ENCODE results near the gene NR5A2. TPM values are rescaled to one million over a fixed set of nuclear protein-coding genes. Genes with fewer than 3 reads are reported as not detected.

NR5A2 gene
- total RNA-seq, 6 donors from 2014 or later, result under 0.01 to 7.8 (median 2.1) TPM

DNA sequence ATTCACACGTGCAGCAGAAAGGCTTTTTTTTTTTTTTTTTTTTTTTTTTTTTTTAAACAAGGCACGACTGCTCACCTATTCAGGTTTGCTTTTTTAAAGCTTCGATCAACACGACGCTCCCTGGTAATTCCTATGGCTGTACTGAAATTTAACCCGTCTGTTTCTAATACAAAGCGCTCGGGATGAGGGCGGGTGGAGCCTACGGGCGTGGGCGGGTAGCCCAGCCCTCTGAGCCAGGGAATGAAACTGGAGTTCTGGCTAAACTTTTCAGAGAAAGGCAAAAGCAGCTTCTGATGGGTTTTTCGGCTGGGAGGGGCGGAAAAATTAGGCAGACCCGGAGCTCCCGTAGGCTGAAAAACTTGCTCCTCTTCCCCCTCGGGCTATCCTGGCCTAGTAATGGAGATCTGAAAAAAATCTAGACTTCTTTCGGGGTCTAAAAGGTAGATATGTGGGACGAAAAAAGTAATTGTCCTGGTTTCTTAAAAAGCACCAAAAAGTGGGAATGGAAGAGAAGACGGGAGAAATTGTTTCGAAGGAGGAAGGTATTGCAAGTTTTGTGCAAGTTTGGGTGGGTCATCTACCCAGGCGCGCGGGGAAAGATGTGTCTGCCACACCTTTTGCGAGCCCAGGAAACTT, 7.4 kb downstream of the NR5A2 start:
- no peak overlapping the region for H3K4me3 ChIP-seq
- no peaks in the 10 kb centered on the region for H3K9me3 ChIP-seq
- no peak overlapping the region for H3K27ac ChIP-seq
- DNase-seq (peak in 1 of 2 donors; percentile 43), ATAC-seq (ENCODE audit: low FRiP score in 2 of 2) (no peak)
- 19 to 26% methylated on average over 25 of the region's 25 CpGs for WGBS, 2 donors
- H3K36me3 ChIP-seq, result no peaks in the 10 kb centered on the region
- no peak for TF ChIP-seq EP300 (IDR thresholded peaks at IDR 0.05)
- TF ChIP-seq POLR2AphosphoS5 (IDR thresholded peaks at IDR 0.05), result no peak
- TF ChIP-seq POLR2A (IDR thresholded peaks at IDR 0.05), result no peak
- TF ChIP-seq, protein P1, sequence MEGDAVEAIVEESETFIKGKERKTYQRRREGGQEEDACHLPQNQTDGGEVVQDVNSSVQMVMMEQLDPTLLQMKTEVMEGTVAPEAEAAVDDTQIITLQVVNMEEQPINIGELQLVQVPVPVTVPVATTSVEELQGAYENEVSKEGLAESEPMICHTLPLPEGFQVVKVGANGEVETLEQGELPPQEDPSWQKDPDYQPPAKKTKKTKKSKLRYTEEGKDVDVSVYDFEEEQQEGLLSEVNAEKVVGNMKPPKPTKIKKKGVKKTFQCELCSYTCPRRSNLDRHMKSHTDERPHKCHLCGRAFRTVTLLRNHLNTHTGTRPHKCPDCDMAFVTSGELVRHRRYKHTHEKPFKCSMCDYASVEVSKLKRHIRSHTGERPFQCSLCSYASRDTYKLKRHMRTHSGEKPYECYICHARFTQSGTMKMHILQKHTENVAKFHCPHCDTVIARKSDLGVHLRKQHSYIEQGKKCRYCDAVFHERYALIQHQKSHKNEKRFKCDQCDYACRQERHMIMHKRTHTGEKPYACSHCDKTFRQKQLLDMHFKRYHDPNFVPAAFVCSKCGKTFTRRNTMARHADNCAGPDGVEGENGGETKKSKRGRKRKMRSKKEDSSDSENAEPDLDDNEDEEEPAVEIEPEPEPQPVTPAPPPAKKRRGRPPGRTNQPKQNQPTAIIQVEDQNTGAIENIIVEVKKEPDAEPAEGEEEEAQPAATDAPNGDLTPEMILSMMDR (IDR thresholded peaks at IDR 0.05), result no peak
- H3K27me3 ChIP-seq, result peaks cover 0 to 60% (median 27%) of the 10 kb centered on the region in 4 donors
- peaks cover 23 to 35% (median 25%) of the 10 kb centered on the region in 4 donors for H3K4me1 ChIP-seq

DNA sequence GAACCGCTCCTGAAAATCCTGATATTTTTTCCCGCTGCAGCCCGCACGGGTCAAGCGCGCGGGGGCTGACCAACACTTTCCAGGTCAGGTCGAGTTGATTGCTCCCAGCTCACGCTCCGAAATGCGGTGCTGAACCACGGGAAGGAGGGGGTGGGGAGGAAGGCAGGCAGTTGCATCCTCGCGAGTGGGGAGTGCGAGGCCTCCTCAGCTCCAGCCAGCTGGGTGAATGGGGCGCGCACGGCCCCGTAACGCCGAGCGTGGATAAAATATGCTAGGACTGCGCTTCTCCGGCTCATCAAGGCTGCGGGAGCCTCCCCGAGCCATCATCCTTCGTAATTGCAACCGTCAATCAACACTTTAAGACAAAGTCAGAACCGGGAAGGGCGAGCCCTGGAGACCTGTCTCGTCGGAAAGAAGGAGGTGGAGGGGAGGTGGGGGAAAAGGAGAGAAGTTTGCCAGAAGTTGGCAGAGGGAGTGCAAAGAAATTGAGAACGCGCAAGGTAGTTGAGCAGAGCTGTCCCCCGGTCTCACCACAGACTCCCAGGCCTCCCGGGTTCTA, 8.0 kb downstream of the NR5A2 start:
- peaks cover 26 to 39% (median 31%) of the 10 kb centered on the region in 4 donors for H3K4me1 ChIP-seq
- H3K27ac ChIP-seq, result no peak overlapping the region
- WGBS, 2 donors, result 12 to 15% methylated on average over 27 to 36 of the region's 36 CpGs
- no peaks in the 10 kb centered on the region for H3K9me3 ChIP-seq
- no peak overlapping the region for H3K4me3 ChIP-seq
- no peak for ATAC-seq (ENCODE audit: low FRiP score in 2 of 2)
- no peak for TF ChIP-seq POLR2A (IDR thresholded peaks at IDR 0.05)
- TF ChIP-seq, protein P1 (IDR thresholded peaks at IDR 0.05), result no peak
- no peak for TF ChIP-seq EP300 (IDR thresholded peaks at IDR 0.05)
- TF ChIP-seq POLR2AphosphoS5 (IDR thresholded peaks at IDR 0.05), result no peak
- peak in 1 of 2 donors; percentile 52 for DNase-seq
- no peaks in the 10 kb centered on the region for H3K36me3 ChIP-seq
- peaks cover 0 to 63% (median 30%) of the 10 kb centered on the region in 4 donors for H3K27me3 ChIP-seq

DNA sequence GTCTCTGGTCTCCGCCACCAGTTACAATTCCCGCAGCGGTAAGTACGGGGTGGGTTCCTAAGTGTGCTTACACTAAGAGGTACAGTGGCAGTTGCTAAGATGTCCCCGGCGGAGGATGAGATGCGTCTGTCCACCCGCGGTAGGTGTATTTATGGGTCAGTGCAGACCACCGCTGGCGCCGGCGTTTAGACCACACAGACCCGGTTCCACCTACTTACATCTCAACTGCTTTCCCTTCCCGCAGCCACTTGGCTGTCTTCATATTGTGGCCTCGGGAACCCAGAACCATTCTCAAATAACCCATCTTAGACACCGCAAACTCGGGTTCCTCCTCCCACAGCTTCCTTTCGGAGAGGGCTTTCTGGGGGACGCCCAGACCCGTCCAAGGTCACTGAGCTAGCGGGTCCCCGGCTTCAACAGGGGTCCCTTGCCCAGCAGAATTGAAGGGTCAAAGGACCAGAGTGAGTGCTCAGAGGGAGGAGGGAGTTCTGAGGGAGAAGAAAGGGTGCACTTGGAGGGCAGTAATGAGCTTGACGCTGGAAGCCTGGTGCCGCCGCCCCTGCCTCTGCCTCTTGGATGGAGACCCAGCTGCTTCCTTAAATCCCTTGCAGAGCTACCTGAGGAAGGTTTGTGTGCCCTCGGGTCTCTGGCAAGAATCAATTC, 8.6 kb downstream of the NR5A2 start:
- no peaks in the 10 kb centered on the region for H3K9me3 ChIP-seq
- no peak overlapping the region for H3K27ac ChIP-seq
- H3K27me3 ChIP-seq, result peaks cover 0 to 69% (median 34%) of the 10 kb centered on the region in 4 donors
- H3K36me3 ChIP-seq, result no peaks in the 10 kb centered on the region
- DNase-seq, result no peak
- TF ChIP-seq, protein P1 (IDR thresholded peaks at IDR 0.05), result no peak
- TF ChIP-seq EP300 (IDR thresholded peaks at IDR 0.05) (no peak), POLR2AphosphoS5 (IDR thresholded peaks at IDR 0.05) (no peak), POLR2A (IDR thresholded peaks at IDR 0.05) (no peak)
- no peak for ATAC-seq (ENCODE audit: low FRiP score in 2 of 2)
- 18 to 27% methylated on average over 20 to 26 of the region's 27 CpGs for WGBS, 2 donors
- no peak overlapping the region for H3K4me3 ChIP-seq
- H3K4me1 ChIP-seq, result peaks cover 26 to 45% (median 37%) of the 10 kb centered on the region in 4 donors

DNA sequence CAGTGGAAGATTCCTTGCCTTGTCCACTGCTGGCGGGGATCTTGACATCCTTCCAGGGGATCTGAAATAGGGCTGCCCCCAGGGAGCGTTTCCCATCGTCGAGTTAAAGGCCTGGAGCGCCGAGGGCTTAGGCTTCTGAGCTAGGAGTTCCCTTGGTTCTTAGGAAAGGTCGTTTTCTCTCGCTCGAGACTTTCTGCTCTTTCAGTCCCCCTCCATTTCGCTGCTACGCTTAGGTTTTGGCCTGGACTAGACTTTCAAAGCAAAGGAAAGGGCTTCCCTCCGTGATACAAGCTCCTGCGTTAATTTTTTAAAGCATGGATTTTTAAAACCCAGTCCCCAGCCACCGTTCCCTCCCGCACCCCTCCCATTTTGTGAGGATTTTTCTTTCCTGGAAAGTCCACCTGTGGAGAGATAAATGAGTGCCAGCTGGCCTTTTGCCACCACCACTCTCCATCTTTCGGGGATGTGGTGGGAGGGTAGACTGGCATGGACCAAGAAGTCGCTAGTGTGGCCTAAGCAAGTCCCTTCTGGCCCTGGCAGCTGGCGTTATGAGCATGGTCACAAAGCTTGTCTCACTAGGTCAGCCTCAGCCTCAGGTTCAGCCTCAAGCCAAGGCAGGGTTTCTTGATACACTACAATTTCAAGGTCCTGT, 9.2 kb downstream of the NR5A2 start:
- no peak for TF ChIP-seq POLR2AphosphoS5 (IDR thresholded peaks at IDR 0.05)
- TF ChIP-seq POLR2A (IDR thresholded peaks at IDR 0.05), result no peak
- TF ChIP-seq EP300 (IDR thresholded peaks at IDR 0.05), result no peak
- DNase-seq (no peak), ATAC-seq (ENCODE audit: low FRiP score in 2 of 2) (no peak)
- Histone ChIP-seq H3K27me3 (peaks cover 0 to 76% (median 38%) of the 10 kb centered on the region in 4 donors), H3K4me3 (no peak overlapping the region), H3K4me1 (peaks cover 26 to 49% (median 38%) of the 10 kb centered on the region in 4 donors), H3K27ac (no peak overlapping the region), H3K9me3 (no peaks in the 10 kb centered on the region), H3K36me3 (no peaks in the 10 kb centered on the region)
- WGBS, 2 donors, result 43 to 46% methylated on average over 16 to 18 of the region's 18 CpGs

DNA sequence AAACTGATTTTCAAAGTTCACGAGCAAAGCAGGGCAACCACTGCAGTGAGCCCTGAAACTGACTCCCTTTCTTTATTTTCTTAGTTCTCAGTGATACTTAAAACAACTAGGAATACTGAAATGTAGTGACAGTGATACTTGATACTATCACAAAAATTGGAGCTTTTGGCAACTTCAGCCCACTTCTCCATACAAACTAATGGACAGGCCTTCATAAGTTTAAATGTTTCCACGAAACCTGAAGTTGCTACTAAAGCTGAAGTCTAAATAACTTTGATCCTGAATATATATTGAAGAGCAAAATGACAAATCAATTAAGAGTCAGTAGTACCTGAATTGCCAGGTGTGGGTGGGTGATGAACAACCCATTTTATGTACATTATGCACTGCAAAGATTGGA, 10.0 kb downstream of the NR5A2 start:
- TF ChIP-seq, protein P1 (IDR thresholded peaks at IDR 0.05), result no peak
- no peak for TF ChIP-seq POLR2AphosphoS5 (IDR thresholded peaks at IDR 0.05)
- TF ChIP-seq POLR2A (IDR thresholded peaks at IDR 0.05), result no peak
- TF ChIP-seq EP300 (IDR thresholded peaks at IDR 0.05), result no peak
- DNase-seq, result no peak
- Histone ChIP-seq H3K9me3 (no peaks in the 10 kb centered on the region), H3K4me1 (peaks cover 31 to 56% (median 41%) of the 10 kb centered on the region in 4 donors), H3K4me3 (no peak overlapping the region), H3K27me3 (peaks cover 0 to 83% (median 42%) of the 10 kb centered on the region in 4 donors), H3K27ac (no peak overlapping the region), H3K36me3 (no peaks in the 10 kb centered on the region)
- WGBS, 2 donors, result 48 to 91% methylated on average over 2 of the region's 2 CpGs
- no peak for ATAC-seq (ENCODE audit: low FRiP score in 2 of 2)
